Measurements from ENCODE around the gene CENATAC. TPM values are rescaled to one million over a fixed set of nuclear protein-coding genes. Genes with fewer than 3 reads are reported as not detected.

Gene CENATAC
- total RNA-seq, 3 donors from 2014 or later, result 42.9 to 75.4 (median 71.1) TPM

- Histone ChIP-seq H3K4me1 (no peaks in the 10 kb centered on the region), H3K4me3 (no peak overlapping the region), H3K27me3 (no peaks in the 10 kb centered on the region), H3K9me3 (no peaks in the 10 kb centered on the region), H3K27ac (no peak overlapping the region), H3K36me3 (peaks cover 11% of the 10 kb centered on the region)
- no peak for DNase-seq (ENCODE audit: low spot score in 2 of 2)
- no peak for TF ChIP-seq POLR2A (IDR thresholded peaks at IDR 0.05)
- intact Hi-C loops (cut with DNase I; ENCODE audit: low total_unique reads), result no loop called here
These were observed 51.1 kb downstream of the CENATAC start for GRCh38 chr11:119049081-119049480.

GRCh38 chr11:119051440-119052162, 53.7 kb downstream of the CENATAC start:
- Histone ChIP-seq H3K9me3 (no peaks in the 10 kb centered on the region), H3K27me3 (no peaks in the 10 kb centered on the region), H3K4me3 (no peak overlapping the region), H3K27ac (no peak overlapping the region), H3K36me3 (peaks cover 11% of the 10 kb centered on the region), H3K4me1 (peaks cover 7 to 8% of the 10 kb centered on the region in 2 donors)
- intact Hi-C loops (cut with DNase I; ENCODE audit: low total_unique reads), result no loop called here
- TF ChIP-seq POLR2AphosphoS5 (IDR thresholded peaks at IDR 0.05), result no peak
- no peak for TF ChIP-seq CTCF (IDR thresholded peaks at IDR 0.05)
- no peak for TF ChIP-seq POLR2A (IDR thresholded peaks at IDR 0.05)
- DNase-seq (ENCODE audit: low spot score in 2 of 2), result no peak

- Histone ChIP-seq H3K4me1 (peaks cover 7 to 8% of the 10 kb centered on the region in 2 donors), H3K4me3 (no peak overlapping the region), H3K36me3 (peaks cover 11% of the 10 kb centered on the region), H3K27me3 (no peaks in the 10 kb centered on the region), H3K9me3 (no peaks in the 10 kb centered on the region), H3K27ac (no peak overlapping the region)
- TF ChIP-seq POLR2AphosphoS5 (IDR thresholded peaks at IDR 0.05) (no peak), POLR2A (IDR thresholded peaks at IDR 0.05) (no peak), CTCF (IDR thresholded peaks at IDR 0.05) (no peak)
- intact Hi-C loops (cut with DNase I; ENCODE audit: low total_unique reads), result no loop called here
- DNase-seq (ENCODE audit: low spot score in 2 of 2), result no peak
These were observed 54.4 kb downstream of the CENATAC start for GRCh38 chr11:119052163-119052814.

- TF ChIP-seq POLR2A (IDR thresholded peaks at IDR 0.05), result no peak
- TF ChIP-seq CTCF (IDR thresholded peaks at IDR 0.05), result no peak
- TF ChIP-seq POLR2AphosphoS5 (IDR thresholded peaks at IDR 0.05), result no peak
- Histone ChIP-seq H3K9me3 (no peaks in the 10 kb centered on the region), H3K4me1 (peaks cover 7 to 16% of the 10 kb centered on the region in 2 donors), H3K4me3 (no peak overlapping the region), H3K27ac (no peak overlapping the region), H3K36me3 (no peaks in the 10 kb centered on the region), H3K27me3 (no peaks in the 10 kb centered on the region)
- intact Hi-C loops (cut with DNase I; ENCODE audit: low total_unique reads), result no loop called here
- no peak for DNase-seq (ENCODE audit: low spot score in 2 of 2)
These were observed 56.5 kb downstream of the CENATAC start for GRCh38 chr11:119054418-119054817.

- Histone ChIP-seq H3K4me3 (peak overlapping the region; percentile 78 to 96 (median 90)), H3K36me3 (no peaks in the 10 kb centered on the region), H3K9me3 (no peaks in the 10 kb centered on the region), H3K27me3 (no peaks in the 10 kb centered on the region), H3K27ac (peak overlapping the region; percentile 86 to 89), H3K4me1 (peaks cover 7 to 16% of the 10 kb centered on the region in 2 donors)
- intact Hi-C loops (cut with DNase I; ENCODE audit: low total_unique reads), result no loop called here
- TF ChIP-seq CTCF (IDR thresholded peaks at IDR 0.05) (no peak), POLR2A (IDR thresholded peaks at IDR 0.05) (no peak)
- DNase-seq (ENCODE audit: low spot score in 2 of 2), result no peak
These were observed 58.0 kb downstream of the CENATAC start for GRCh38 chr11:119055901-119056300.
